ENCODE measurements around the gene MRPL2. TPM values are rescaled to one million over a fixed set of nuclear protein-coding genes. Genes with fewer than 3 reads are reported as not detected.

MRPL2 gene
- total RNA-seq, 1 donor from 2014 or later = 39.7 TPM

DNA sequence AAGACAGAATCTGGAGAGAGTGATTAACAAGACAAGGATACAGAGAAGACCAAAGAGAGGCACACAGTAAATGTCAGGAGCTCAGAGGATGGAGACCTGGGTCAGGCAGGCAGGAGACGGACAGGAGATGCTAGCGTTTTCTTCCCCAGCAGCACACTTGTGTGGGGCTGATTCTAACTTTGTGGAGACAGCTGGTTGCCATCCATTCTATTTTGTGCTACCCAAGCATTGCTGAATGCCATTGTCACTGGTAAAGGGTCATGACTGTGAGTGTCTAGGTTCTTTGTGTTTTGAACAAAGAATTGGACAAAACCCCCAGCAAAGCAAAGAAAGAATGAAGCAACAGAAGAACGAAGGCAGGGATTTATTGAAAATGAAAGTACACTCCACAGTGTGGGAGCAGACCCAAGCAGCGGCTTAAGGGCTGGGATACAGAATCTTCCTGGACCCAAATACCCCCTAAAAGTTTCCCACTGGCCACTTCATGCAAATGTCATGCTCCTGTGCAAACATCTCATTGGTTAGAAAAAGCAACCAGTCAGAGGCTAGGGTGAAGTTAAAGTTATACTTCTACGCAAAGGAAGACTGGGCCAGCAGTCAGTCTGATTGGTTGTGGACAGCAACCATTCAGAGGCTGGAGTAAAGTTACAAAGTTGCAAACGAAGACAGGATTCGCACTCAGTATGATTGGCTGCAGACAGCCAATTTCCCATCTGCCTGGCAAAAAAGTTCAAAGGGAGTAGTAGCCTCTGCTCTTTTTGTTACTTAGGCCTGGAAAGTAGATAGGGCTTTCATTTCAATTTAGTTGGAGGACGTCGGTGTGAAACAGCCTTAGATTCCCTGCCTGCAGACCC is 34.4 kb upstream of the MRPL2 start:
- no peak for DNase-seq (ENCODE audit: low spot score)
- peaks cover 70% of the 10 kb centered on the region for H3K4me1 Mint-ChIP-seq (ENCODE audit: unreplicated experiment)
- no peaks in the 10 kb centered on the region for H3K9me3 Mint-ChIP-seq (ENCODE audit: unreplicated experiment)
- TF ChIP-seq, protein P1, sequence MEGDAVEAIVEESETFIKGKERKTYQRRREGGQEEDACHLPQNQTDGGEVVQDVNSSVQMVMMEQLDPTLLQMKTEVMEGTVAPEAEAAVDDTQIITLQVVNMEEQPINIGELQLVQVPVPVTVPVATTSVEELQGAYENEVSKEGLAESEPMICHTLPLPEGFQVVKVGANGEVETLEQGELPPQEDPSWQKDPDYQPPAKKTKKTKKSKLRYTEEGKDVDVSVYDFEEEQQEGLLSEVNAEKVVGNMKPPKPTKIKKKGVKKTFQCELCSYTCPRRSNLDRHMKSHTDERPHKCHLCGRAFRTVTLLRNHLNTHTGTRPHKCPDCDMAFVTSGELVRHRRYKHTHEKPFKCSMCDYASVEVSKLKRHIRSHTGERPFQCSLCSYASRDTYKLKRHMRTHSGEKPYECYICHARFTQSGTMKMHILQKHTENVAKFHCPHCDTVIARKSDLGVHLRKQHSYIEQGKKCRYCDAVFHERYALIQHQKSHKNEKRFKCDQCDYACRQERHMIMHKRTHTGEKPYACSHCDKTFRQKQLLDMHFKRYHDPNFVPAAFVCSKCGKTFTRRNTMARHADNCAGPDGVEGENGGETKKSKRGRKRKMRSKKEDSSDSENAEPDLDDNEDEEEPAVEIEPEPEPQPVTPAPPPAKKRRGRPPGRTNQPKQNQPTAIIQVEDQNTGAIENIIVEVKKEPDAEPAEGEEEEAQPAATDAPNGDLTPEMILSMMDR (IDR thresholded peaks at IDR 0.05; ENCODE audit: unreplicated experiment) = no peak
- peaks cover 8% of the 10 kb centered on the region for H3K36me3 Mint-ChIP-seq (ENCODE audit: low read depth, unreplicated experiment)
- peaks cover 2% of the 10 kb centered on the region for H3K27me3 Mint-ChIP-seq (ENCODE audit: unreplicated experiment)
- H3K27ac Mint-ChIP-seq (ENCODE audit: unreplicated experiment) = peak overlapping the region; percentile 37
- H3K4me3 Mint-ChIP-seq (ENCODE audit: unreplicated experiment) = peak overlapping the region; percentile 59

DNA sequence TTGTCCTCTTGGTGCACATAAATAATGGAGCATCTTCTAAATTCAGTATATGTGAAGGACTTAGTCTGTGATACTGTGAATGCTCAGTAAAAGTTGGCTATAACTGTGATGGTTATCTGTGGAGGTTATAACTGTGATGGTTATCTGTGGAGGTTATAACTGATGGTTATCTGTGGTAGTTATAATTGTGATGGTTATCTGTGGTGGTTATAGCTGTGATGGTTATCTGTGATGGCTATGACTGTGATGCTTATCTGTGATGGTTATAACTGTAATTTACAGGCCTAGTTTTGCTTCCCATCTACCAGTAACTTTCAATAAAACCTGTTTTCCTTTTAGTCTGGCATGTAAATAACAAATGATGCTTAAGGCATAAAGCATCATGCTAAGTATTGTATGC is 33.4 kb upstream of the MRPL2 start:
- no peak overlapping the region for H3K27ac Mint-ChIP-seq (ENCODE audit: unreplicated experiment)
- H3K4me3 Mint-ChIP-seq (ENCODE audit: unreplicated experiment) = peak overlapping the region; percentile 32
- H3K9me3 Mint-ChIP-seq (ENCODE audit: unreplicated experiment) = no peaks in the 10 kb centered on the region
- H3K27me3 Mint-ChIP-seq (ENCODE audit: unreplicated experiment) = peaks cover 4% of the 10 kb centered on the region
- TF ChIP-seq, protein P1 (IDR thresholded peaks at IDR 0.05; ENCODE audit: unreplicated experiment) = no peak
- H3K4me1 Mint-ChIP-seq (ENCODE audit: unreplicated experiment) = peaks cover 69% of the 10 kb centered on the region
- DNase-seq (ENCODE audit: low spot score) = no peak
- H3K36me3 Mint-ChIP-seq (ENCODE audit: low read depth, unreplicated experiment) = peaks cover 8% of the 10 kb centered on the region

DNA sequence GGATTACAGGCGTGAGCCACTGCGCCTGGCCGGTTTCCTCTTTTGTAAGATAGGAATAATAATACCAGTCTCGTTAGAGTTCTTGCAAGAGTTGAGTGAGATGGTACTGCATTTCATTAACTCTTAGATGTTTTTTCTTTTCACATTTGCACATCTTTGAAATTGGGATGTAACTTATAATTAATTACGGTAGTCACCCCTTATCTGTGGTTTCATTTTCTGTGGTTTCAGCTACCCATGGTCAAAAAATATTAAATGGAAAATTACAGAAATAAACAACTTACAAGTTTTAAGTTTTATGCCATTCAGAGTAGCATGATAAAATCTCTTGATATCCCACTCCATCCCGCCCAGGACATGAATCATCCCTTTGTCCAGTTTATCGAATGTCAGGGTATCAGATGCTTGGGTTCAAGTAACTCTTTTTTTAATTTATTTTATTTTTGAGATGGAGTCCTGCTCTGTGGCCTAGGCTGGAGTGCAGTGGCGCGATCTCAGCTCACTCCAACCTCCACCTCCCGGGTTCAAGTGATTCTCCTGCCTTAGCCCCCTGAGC is 32.3 kb upstream of the MRPL2 start:
- DNase-seq (ENCODE audit: low spot score) = no peak
- TF ChIP-seq, protein P1 (IDR thresholded peaks at IDR 0.05; ENCODE audit: unreplicated experiment) = no peak
- Mint-ChIP-seq H3K36me3 (ENCODE audit: low read depth, unreplicated experiment) (peaks cover 8% of the 10 kb centered on the region), H3K27me3 (ENCODE audit: unreplicated experiment) (peaks cover 4% of the 10 kb centered on the region), H3K9me3 (ENCODE audit: unreplicated experiment) (no peaks in the 10 kb centered on the region), H3K4me3 (ENCODE audit: unreplicated experiment) (no peak overlapping the region), H3K27ac (ENCODE audit: unreplicated experiment) (peak overlapping the region; percentile 79), H3K4me1 (ENCODE audit: unreplicated experiment) (peaks cover 58% of the 10 kb centered on the region)

DNA sequence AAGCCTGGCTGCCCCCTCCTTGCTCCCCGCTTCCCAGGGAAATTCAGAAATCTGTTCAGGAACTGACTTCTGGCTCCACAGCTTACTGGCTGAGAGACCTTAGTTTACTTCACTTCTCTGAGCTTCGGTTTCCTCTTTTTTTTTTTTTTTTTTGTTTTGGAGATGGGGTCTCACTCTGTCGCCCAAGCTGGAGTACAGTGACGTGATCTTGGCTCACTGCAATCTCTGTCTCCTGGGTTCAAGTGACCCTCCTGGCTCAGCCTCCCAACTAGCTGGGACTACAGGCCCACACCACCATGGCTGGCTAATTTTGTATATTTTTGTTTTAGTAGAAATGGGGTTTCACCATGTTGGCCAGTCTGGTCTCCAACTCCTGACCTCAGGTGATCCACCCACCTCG is 31.8 kb upstream of the MRPL2 start:
- H3K4me1 Mint-ChIP-seq (ENCODE audit: unreplicated experiment) = peaks cover 53% of the 10 kb centered on the region
- TF ChIP-seq, protein P1 (IDR thresholded peaks at IDR 0.05; ENCODE audit: unreplicated experiment) = no peak
- DNase-seq (ENCODE audit: low spot score) = no peak
- peak overlapping the region; percentile 79 for H3K27ac Mint-ChIP-seq (ENCODE audit: unreplicated experiment)
- peaks cover 8% of the 10 kb centered on the region for H3K36me3 Mint-ChIP-seq (ENCODE audit: low read depth, unreplicated experiment)
- peaks cover 4% of the 10 kb centered on the region for H3K27me3 Mint-ChIP-seq (ENCODE audit: unreplicated experiment)
- no peaks in the 10 kb centered on the region for H3K9me3 Mint-ChIP-seq (ENCODE audit: unreplicated experiment)
- no peak overlapping the region for H3K4me3 Mint-ChIP-seq (ENCODE audit: unreplicated experiment)

DNA sequence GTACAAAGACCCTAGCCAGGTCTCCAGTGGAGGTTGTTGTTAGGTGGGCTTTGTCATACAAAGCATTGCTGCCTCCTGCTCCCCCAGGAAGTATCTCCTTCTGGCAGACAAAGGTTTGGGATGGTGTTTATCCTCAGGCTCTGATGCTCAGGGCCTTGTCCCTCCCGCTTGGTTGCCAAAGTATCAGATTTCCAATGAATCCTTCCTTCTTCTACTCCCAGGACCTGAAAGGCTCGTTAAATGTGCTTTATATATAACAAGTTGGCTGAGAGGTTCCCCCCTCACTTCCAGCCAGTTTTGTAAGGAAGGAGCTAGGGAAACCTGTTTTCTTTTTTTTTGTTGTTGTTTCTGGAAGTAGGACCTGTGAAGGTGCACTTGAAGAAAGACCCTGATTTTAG is 31.3 kb upstream of the MRPL2 start:
- TF ChIP-seq, protein P1 (IDR thresholded peaks at IDR 0.05; ENCODE audit: unreplicated experiment) = no peak
- H3K9me3 Mint-ChIP-seq (ENCODE audit: unreplicated experiment) = no peaks in the 10 kb centered on the region
- no peak overlapping the region for H3K4me3 Mint-ChIP-seq (ENCODE audit: unreplicated experiment)
- peaks cover 8% of the 10 kb centered on the region for H3K36me3 Mint-ChIP-seq (ENCODE audit: low read depth, unreplicated experiment)
- no peak for DNase-seq (ENCODE audit: low spot score)
- H3K4me1 Mint-ChIP-seq (ENCODE audit: unreplicated experiment) = peaks cover 49% of the 10 kb centered on the region
- peak overlapping the region; percentile 79 for H3K27ac Mint-ChIP-seq (ENCODE audit: unreplicated experiment)
- H3K27me3 Mint-ChIP-seq (ENCODE audit: unreplicated experiment) = peaks cover 4% of the 10 kb centered on the region

Measured in endothelial cell (in vitro differentiated cells).